Astrocyte (in vitro differentiated cells and primary cell): Measurements from ENCODE around the gene TENM3. TPM values are rescaled to one million over a fixed set of nuclear protein-coding genes. Genes with fewer than 3 reads are reported as not detected.

ENCODE experiments used
- DNase-seq: peaks from one replicate; pipeline ENCODE4 v3.0.0-alpha.2; 2010; ENCODE audit warnings: low read depth
- FAIRE-seq: peaks from 2 replicates; lab custom pipeline; 2011; peaks lifted over from hg19 to GRCh38; lab: Jason Lieb, UNC
- H2AFZ ChIP-seq: 2 replicates; pipeline ENCODE4 v1.6.0; 2012; ENCODE audit warnings: low read depth, low read length, inconsistent platforms
- H3K27ac ChIP-seq: 2 replicates; pipeline ENCODE4 v1.5.1; 2011; ENCODE audit warnings: low read depth, low read length, inconsistent platforms
- H3K27me3 ChIP-seq: 2 replicates; pipeline ENCODE4 v1.6.0; 2011; ENCODE audit warnings: low read length, inconsistent platforms; ENCODE audit not compliant: insufficient read depth
- H3K36me3 ChIP-seq: 2 replicates; pipeline ENCODE4 v1.5.1; 2011; ENCODE audit warnings: low read length, inconsistent platforms; ENCODE audit not compliant: insufficient read depth
- H3K4me1 ChIP-seq: 2 replicates; pipeline ENCODE4 v1.5.1; 2011; ENCODE audit warnings: low read length, inconsistent platforms; ENCODE audit not compliant: insufficient read depth
- H3K4me2 ChIP-seq: 2 replicates; pipeline ENCODE4 v1.6.0; 2012; ENCODE audit warnings: low read length, inconsistent platforms
- H3K4me3 ChIP-seq: 2 replicates; pipeline ENCODE4 v1.5.1; 2011; ENCODE audit warnings: low read depth, mild to moderate bottlenecking, low read length, inconsistent platforms; ENCODE audit not compliant: insufficient read depth
- H3K79me2 ChIP-seq: 2 replicates; pipeline ENCODE4 v1.6.0; 2012; ENCODE audit warnings: mild to moderate bottlenecking, low read length, inconsistent platforms; ENCODE audit not compliant: insufficient read depth
- H3K9ac ChIP-seq: 2 replicates; pipeline ENCODE4 v1.6.0; 2012; ENCODE audit warnings: mild to moderate bottlenecking, low read length, inconsistent platforms
- H3K9me3 ChIP-seq: 2 replicates; pipeline ENCODE4 v1.5.1; 2012; ENCODE audit warnings: low read depth, mild to moderate bottlenecking, low read length, inconsistent platforms; ENCODE audit not compliant: insufficient read depth
- H4K20me1 ChIP-seq: 2 replicates; pipeline ENCODE4 v1.6.0; 2012; ENCODE audit warnings: low read length, inconsistent platforms; ENCODE audit not compliant: insufficient read depth
- H3K27ac Mint-ChIP-seq: one replicate; pipeline ENCODE4 v1.8.0; 2021; ENCODE audit warnings: mild to moderate bottlenecking, mixed read lengths; ENCODE audit not compliant: unreplicated experiment
- H3K27me3 Mint-ChIP-seq: one replicate; pipeline ENCODE4 v1.8.0; 2021; ENCODE audit warnings: low read depth, mixed read lengths; ENCODE audit not compliant: unreplicated experiment
- H3K36me3 Mint-ChIP-seq: one replicate; pipeline ENCODE4 v1.8.0; 2021; ENCODE audit warnings: low read depth, mixed read lengths; ENCODE audit not compliant: unreplicated experiment
- H3K4me1 Mint-ChIP-seq: one replicate; pipeline ENCODE4 v1.8.0; 2021; ENCODE audit warnings: low read depth, mixed read lengths; ENCODE audit not compliant: unreplicated experiment
- H3K4me3 Mint-ChIP-seq: one replicate; pipeline ENCODE4 v1.8.0; 2021; ENCODE audit warnings: mild to moderate bottlenecking, moderate library complexity, mixed read lengths; ENCODE audit not compliant: unreplicated experiment
- H3K9me3 Mint-ChIP-seq: one replicate; pipeline ENCODE4 v1.8.0; 2021; ENCODE audit warnings: mild to moderate bottlenecking, mixed read lengths; ENCODE audit not compliant: unreplicated experiment
- EZH2 ChIP-seq: IDR thresholded peaks from 2 replicates; pipeline ENCODE4 v1.6.1; 2012; ENCODE audit warnings: mild to moderate bottlenecking, low read length, inconsistent platforms; ENCODE audit not compliant: insufficient read depth
- total RNA-seq: library from RNA; stranded (reverse); gene quantifications from 2 replicates; pipeline ENCODE4 v1.2.1, GENCODE V29; 2021
- TF ChIP-seq, protein P1 (sequence below): IDR thresholded peaks from 2 replicates; pipeline ENCODE4 v1.5.1; 2011; ENCODE audit warnings: low read depth, mild to moderate bottlenecking, inconsistent platforms, low read length, moderate library complexity; ENCODE audit not compliant: insufficient read depth

TENM3 gene
- total RNA-seq, 1 donor from 2014 or later = 127 TPM

DNA sequence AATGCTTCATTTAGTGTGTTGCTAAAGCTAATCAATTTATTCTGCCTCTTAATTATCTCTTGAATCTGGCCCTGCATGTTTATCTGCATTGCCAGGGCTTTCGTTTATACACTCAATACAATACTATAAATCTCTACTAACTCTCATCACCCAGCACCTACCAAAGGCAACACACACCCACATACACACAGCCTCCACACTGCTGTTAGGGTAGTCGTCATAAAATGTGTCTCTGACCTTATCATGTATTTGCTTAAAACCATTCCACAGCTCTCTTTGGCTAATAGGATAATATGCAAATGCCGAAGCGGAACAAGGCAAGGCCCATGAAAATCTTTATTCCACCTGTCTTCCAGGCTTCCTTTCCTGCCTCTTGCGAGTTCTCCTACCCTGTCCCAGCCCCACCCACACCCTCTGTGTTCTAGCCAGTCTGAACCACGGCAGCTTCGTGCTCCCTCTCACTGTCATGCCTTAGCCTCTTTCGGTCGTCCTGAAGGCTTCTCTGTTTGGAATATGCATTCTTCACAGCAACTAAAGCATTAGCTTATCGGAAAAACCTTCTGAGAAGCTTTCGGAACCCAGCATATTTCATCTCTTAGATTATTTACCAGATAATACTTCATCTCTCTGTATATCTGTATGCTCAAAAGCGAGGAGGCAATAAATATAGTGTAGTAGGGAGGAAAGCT, 333.5 kb downstream of the TENM3 start:
- no peaks in the 10 kb centered on the region for H3K36me3 ChIP-seq
- FAIRE-seq = no peak
- Mint-ChIP-seq H3K9me3 (no peaks in the 10 kb centered on the region), H3K36me3 (no peaks in the 10 kb centered on the region), H3K4me3 (no peak overlapping the region), H3K4me1 (peaks cover 15% of the 10 kb centered on the region), H3K27me3 (no peaks in the 10 kb centered on the region), H3K27ac (no peak overlapping the region)
- peak; percentile 44 for DNase-seq
- peak overlapping the region; percentile 50 for H3K4me2 ChIP-seq
- peaks cover 18% of the 10 kb centered on the region for H3K4me1 ChIP-seq
- no peaks in the 10 kb centered on the region for H3K27me3 ChIP-seq
- peak overlapping the region; percentile 49 for H3K27ac ChIP-seq
- no peaks in the 10 kb centered on the region for H4K20me1 ChIP-seq
- H3K9ac ChIP-seq = peak overlapping the region; percentile 38
- no peak overlapping the region for H2AFZ ChIP-seq
- H3K4me3 ChIP-seq = no peak overlapping the region
- H3K9me3 ChIP-seq = no peaks in the 10 kb centered on the region
- TF ChIP-seq, protein P1, sequence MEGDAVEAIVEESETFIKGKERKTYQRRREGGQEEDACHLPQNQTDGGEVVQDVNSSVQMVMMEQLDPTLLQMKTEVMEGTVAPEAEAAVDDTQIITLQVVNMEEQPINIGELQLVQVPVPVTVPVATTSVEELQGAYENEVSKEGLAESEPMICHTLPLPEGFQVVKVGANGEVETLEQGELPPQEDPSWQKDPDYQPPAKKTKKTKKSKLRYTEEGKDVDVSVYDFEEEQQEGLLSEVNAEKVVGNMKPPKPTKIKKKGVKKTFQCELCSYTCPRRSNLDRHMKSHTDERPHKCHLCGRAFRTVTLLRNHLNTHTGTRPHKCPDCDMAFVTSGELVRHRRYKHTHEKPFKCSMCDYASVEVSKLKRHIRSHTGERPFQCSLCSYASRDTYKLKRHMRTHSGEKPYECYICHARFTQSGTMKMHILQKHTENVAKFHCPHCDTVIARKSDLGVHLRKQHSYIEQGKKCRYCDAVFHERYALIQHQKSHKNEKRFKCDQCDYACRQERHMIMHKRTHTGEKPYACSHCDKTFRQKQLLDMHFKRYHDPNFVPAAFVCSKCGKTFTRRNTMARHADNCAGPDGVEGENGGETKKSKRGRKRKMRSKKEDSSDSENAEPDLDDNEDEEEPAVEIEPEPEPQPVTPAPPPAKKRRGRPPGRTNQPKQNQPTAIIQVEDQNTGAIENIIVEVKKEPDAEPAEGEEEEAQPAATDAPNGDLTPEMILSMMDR = no peak
- no peak for TF ChIP-seq EZH2
- H3K79me2 ChIP-seq = no peaks in the 10 kb centered on the region

DNA sequence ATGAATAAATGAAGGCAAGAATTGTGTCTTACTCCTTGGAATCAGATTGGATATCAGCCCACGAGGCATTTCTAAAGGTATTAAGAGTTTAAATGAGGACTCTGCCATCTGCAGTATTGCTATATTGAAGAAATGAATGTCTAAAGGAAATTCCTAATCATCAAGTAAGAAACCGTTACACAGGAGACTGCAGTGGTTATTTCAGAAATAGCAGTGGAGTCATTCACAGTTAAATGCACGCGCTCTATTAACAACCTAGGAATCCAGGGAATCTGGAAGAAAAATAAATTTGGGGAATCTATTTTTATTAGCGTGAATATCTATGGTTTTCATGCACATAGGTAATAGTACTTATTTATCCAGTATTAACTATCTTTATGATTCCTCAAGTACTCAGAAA, 334.2 kb downstream of the TENM3 start:
- TF ChIP-seq, protein P1 = no peak
- TF ChIP-seq EZH2 = no peak
- Histone ChIP-seq H2AFZ (no peak overlapping the region), H3K79me2 (no peaks in the 10 kb centered on the region), H3K4me1 (peaks cover 18% of the 10 kb centered on the region), H3K36me3 (no peaks in the 10 kb centered on the region), H4K20me1 (no peaks in the 10 kb centered on the region), H3K9me3 (no peaks in the 10 kb centered on the region), H3K4me3 (no peak overlapping the region), H3K27me3 (no peaks in the 10 kb centered on the region), H3K27ac (peak overlapping the region; percentile 49), H3K9ac (peak overlapping the region; percentile 38), H3K4me2 (peak overlapping the region; percentile 50)
- Mint-ChIP-seq H3K4me3 (no peak overlapping the region), H3K27me3 (no peaks in the 10 kb centered on the region), H3K36me3 (no peaks in the 10 kb centered on the region), H3K9me3 (no peaks in the 10 kb centered on the region), H3K4me1 (peaks cover 15% of the 10 kb centered on the region), H3K27ac (no peak overlapping the region)
- DNase-seq (peak; percentile 63), FAIRE-seq (no peak)

DNA sequence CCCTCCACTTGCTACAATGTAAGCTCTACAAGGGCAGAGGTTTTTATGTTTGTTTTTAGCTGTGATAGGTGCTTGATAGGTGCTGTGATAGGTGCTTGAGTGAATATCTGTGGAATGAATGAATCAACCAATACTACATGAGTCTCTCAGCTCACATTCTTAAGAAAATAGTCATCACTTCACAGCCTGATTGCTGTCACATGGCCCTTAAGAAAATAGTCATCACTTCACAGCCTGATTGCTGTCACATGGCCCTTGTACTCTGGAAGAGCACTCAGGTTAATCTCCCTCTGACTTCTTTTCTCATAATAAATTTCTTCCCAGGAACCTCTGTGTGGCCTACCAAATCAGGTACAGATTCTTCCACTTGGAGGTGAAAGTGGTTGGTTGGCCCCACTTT, 335.2 kb downstream of the TENM3 start:
- H3K36me3 ChIP-seq = no peaks in the 10 kb centered on the region
- no peaks in the 10 kb centered on the region for H4K20me1 ChIP-seq
- no peak overlapping the region for H3K9ac ChIP-seq
- Mint-ChIP-seq H3K27me3 (no peaks in the 10 kb centered on the region), H3K9me3 (no peaks in the 10 kb centered on the region), H3K27ac (no peak overlapping the region), H3K4me1 (peaks cover 15% of the 10 kb centered on the region), H3K4me3 (no peak overlapping the region), H3K36me3 (no peaks in the 10 kb centered on the region)
- H3K4me2 ChIP-seq = peak overlapping the region; percentile 9
- H3K9me3 ChIP-seq = no peaks in the 10 kb centered on the region
- TF ChIP-seq EZH2 = no peak
- TF ChIP-seq, protein P1 = no peak
- no peaks in the 10 kb centered on the region for H3K27me3 ChIP-seq
- H3K4me1 ChIP-seq = peaks cover 18% of the 10 kb centered on the region
- DNase-seq = peak; percentile 96
- no peak overlapping the region for H2AFZ ChIP-seq
- no peak overlapping the region for H3K4me3 ChIP-seq
- FAIRE-seq = peak; percentile 90
- H3K79me2 ChIP-seq = no peaks in the 10 kb centered on the region
- H3K27ac ChIP-seq = peak overlapping the region; percentile 49
